HEK293 (cell line): ENCODE measurements around the gene HELQ.

Experiments used
- GLIS1 ChIP-seq: fragments of 450-650 bp; formaldehyde crosslinking; IDR thresholded peaks from 2 replicates; pipeline ENCODE4 v1.5.1; 2016; ENCODE audit warnings: missing biosample characterization, missing genetic modification characterization
- GLIS2 ChIP-seq: fragments of 450-650 bp; formaldehyde crosslinking; IDR thresholded peaks from 2 replicates; pipeline ENCODE4 v1.5.1; 2016; ENCODE audit warnings: missing biosample characterization, missing genetic modification characterization
- KLF10 ChIP-seq: fragments of 450-650 bp; IDR thresholded peaks from 2 replicates; pipeline ENCODE4 v1.5.1; 2018; ENCODE audit warnings: missing biosample characterization, mild to moderate bottlenecking, missing genetic modification characterization
- KLF7 ChIP-seq: fragments of 450-650 bp; formaldehyde crosslinking; IDR thresholded peaks from 2 replicates; pipeline ENCODE4 v1.5.1; 2016; ENCODE audit warnings: missing biosample characterization, missing genetic modification characterization, borderline replicate concordance
- KLF8 ChIP-seq: fragments of 450-650 bp; formaldehyde crosslinking; IDR thresholded peaks from 2 replicates; pipeline ENCODE4 v1.5.1; 2016; ENCODE audit warnings: missing biosample characterization, missing genetic modification characterization
- MEIS1 ChIP-seq: sonication (generic); formaldehyde crosslinking; IDR thresholded peaks from 2 replicates; pipeline ENCODE4 v1.8.1; 2022; ENCODE audit warnings: missing genetic modification reagents, mild to moderate bottlenecking, borderline replicate concordance
- REPIN1 ChIP-seq: fragments of 450-650 bp; formaldehyde crosslinking; IDR thresholded peaks from 2 replicates; pipeline ENCODE4 v1.5.1; 2017; ENCODE audit warnings: missing biosample characterization, missing genetic modification characterization, low read depth
- SP2 ChIP-seq: fragments of 450-650 bp; formaldehyde crosslinking; IDR thresholded peaks from 2 replicates; pipeline ENCODE4 v1.5.1; 2016; ENCODE audit warnings: missing biosample characterization, missing genetic modification characterization
- SP3 ChIP-seq: fragments of 450-650 bp; formaldehyde crosslinking; IDR thresholded peaks from 2 replicates; pipeline ENCODE4 v1.5.1; 2016; ENCODE audit warnings: missing biosample characterization, missing genetic modification characterization
- ZBTB20 ChIP-seq: fragments of 450-650 bp; formaldehyde crosslinking; IDR thresholded peaks from 2 replicates; pipeline ENCODE4 v1.5.1; 2016; ENCODE audit warnings: missing biosample characterization, missing genetic modification characterization
- ZBTB48 ChIP-seq: fragments of 450-650 bp; formaldehyde crosslinking; IDR thresholded peaks from 2 replicates; pipeline ENCODE4 v1.5.1; 2016; ENCODE audit warnings: missing biosample characterization, missing genetic modification characterization
- ZFHX2 ChIP-seq: fragments of 450-650 bp; formaldehyde crosslinking; conservative IDR thresholded peaks from 2 replicates; pipeline ENCODE4 v1.5.1; 2016; ENCODE audit warnings: missing biosample characterization, missing genetic modification characterization
- ZIC2 ChIP-seq: fragments of 450-650 bp; formaldehyde crosslinking; IDR thresholded peaks from 2 replicates; pipeline ENCODE4 v1.5.1; 2016; ENCODE audit warnings: missing biosample characterization, missing genetic modification characterization
- ZNF169 ChIP-seq: fragments of 450-650 bp; formaldehyde crosslinking; IDR thresholded peaks from 2 replicates; pipeline ENCODE4 v1.5.1; 2016; ENCODE audit warnings: missing biosample characterization, missing genetic modification characterization
- ZNF184 ChIP-seq: fragments of 450-650 bp; IDR thresholded peaks from 2 replicates; pipeline ENCODE4 v1.5.1; 2018; ENCODE audit warnings: missing biosample characterization, mild to moderate bottlenecking, missing genetic modification characterization
- ZNF2 ChIP-seq: fragments of 450-650 bp; formaldehyde crosslinking; IDR thresholded peaks from 2 replicates; pipeline ENCODE4 v1.5.1; 2016; ENCODE audit warnings: missing biosample characterization, missing genetic modification characterization
- ZNF274 ChIP-seq, 2 experiments: fragments of 200-500 bp in 1 of 2; fragments of 450-650 bp in 1 of 2; sonication (Bioruptor generic) in 1 of 2; formaldehyde crosslinking in 1 of 2; IDR thresholded peaks; 2 replicates each; pipeline versions ENCODE4 v1.5.1 to v1.6.1; 2014 to 2016; ENCODE audit warnings: borderline replicate concordance in 1 of 2, inconsistent platforms in 1 of 2, low read length in 1 of 2, missing biosample characterization in 1 of 2, missing genetic modification characterization in 1 of 2
- ZNF341 ChIP-seq: fragments of 450-650 bp; formaldehyde crosslinking; IDR thresholded peaks from 2 replicates; pipeline ENCODE4; 2016; ENCODE audit warnings: low read depth, missing biosample characterization, missing genetic modification characterization
- ZNF404 ChIP-seq: fragments of 450-650 bp; formaldehyde crosslinking; IDR thresholded peaks from 2 replicates; pipeline ENCODE4 v1.5.1; 2017; ENCODE audit warnings: missing biosample characterization, missing genetic modification characterization
- ZNF433 ChIP-seq: fragments of 450-650 bp; formaldehyde crosslinking; IDR thresholded peaks from 2 replicates; pipeline ENCODE4 v1.5.1; 2016; ENCODE audit warnings: missing biosample characterization, missing genetic modification characterization, low read depth
- ZNF473 ChIP-seq: fragments of 450-650 bp; formaldehyde crosslinking; IDR thresholded peaks from 2 replicates; pipeline ENCODE4 v1.5.1; 2017; ENCODE audit warnings: missing biosample characterization, missing genetic modification characterization
- ZNF555 ChIP-seq: fragments of 450-650 bp; formaldehyde crosslinking; conservative IDR thresholded peaks from 2 replicates; pipeline ENCODE4 v1.5.1; 2017; ENCODE audit warnings: missing biosample characterization, mild to moderate bottlenecking, missing genetic modification characterization, inconsistent platforms
- ZNF76 ChIP-seq: fragments of 450-650 bp; formaldehyde crosslinking; IDR thresholded peaks from 2 replicates; pipeline ENCODE4; 2016; ENCODE audit warnings: low read depth, missing biosample characterization, missing genetic modification characterization, borderline replicate concordance
- TF ChIP-seq, protein P1 (sequence below): fragments of 450-650 bp; formaldehyde crosslinking; IDR thresholded peaks from 2 replicates; pipeline ENCODE4 v1.5.1; 2016; ENCODE audit warnings: missing biosample characterization, missing genetic modification characterization
- TF ChIP-seq, protein P2 (sequence below): fragments of 450-650 bp; formaldehyde crosslinking; IDR thresholded peaks from 2 replicates; pipeline ENCODE4 v1.5.1; 2016; ENCODE audit warnings: missing biosample characterization, missing genetic modification characterization
- TF ChIP-seq, protein P3 (sequence below): fragments of 450-650 bp; formaldehyde crosslinking; IDR thresholded peaks from 2 replicates; pipeline ENCODE4 v1.5.1; 2016; ENCODE audit warnings: missing biosample characterization, missing genetic modification characterization
- TF ChIP-seq, protein P4 (sequence below): fragments of 450-650 bp; formaldehyde crosslinking; IDR thresholded peaks from 2 replicates; pipeline ENCODE4 v1.5.1; 2016; ENCODE audit warnings: missing biosample characterization, missing genetic modification characterization
- TF ChIP-seq, protein P5 (sequence below): fragments of 450-650 bp; formaldehyde crosslinking; conservative IDR thresholded peaks from 2 replicates; pipeline ENCODE4 v1.5.1; 2016; ENCODE audit warnings: low read depth, missing biosample characterization, missing genetic modification characterization
- TF ChIP-seq, protein P6 (sequence below): fragments of 450-650 bp; formaldehyde crosslinking; IDR thresholded peaks from 2 replicates; pipeline ENCODE4 v1.5.1; 2017; ENCODE audit warnings: missing biosample characterization, missing genetic modification characterization

HELQ gene

DNA sequence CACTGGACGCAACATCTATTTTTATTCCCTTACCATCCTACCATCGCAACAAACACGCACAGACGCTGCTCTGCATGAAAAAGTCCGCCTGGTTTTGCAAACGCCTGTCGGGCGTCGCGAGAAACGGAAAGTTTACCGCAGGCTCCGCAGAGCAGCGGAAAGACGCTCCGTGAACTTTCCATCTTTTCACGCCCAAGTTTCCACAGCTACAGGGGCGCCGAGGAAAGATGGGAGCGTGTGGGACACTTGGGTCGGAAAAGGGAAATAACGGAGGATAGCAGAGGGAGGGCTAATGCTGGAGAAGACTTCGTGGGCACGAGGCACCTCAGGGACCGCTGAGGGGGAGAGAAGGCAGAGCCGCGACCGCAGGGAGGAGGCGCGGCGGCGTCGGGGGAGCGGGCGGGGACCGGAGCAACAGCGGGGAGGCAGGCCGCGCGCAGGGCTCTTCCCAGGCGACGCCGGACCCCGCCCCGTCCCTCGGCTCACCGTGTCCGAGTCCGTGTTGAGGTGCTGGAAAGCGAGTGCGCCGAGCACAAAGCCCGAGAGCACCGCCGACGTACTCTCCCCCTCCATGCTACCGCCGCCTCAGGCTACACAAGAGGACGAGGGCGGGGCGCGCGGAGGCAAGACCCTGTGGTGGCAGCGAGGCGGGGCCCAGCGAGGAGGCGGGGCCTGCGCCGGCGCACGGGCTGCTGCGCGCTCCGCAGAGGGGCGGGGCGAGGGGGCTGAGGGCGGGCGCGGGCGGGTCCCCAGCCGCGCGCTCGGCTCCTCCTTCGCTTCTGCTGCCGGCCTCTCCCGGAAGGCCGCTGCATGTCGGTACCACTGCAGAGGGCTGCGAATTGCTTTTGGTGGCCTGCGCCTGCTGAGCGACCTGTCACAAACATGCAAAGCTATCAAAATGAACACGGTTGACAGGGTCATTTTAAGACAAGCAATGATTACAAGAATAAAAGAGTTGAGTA, 29.2 kb upstream of the HELQ start, which contains the start of gene ABRAXAS1 (continued):
- TF ChIP-seq GLIS1 (tag by site-specific recombination) (peak; percentile 50), ZNF433 (no peak), KLF10 (peak; percentile 70; the same call in 1 of the 2 replicates), REPIN1 (tag by site-specific recombination) (peak; percentile 46; the same call in 1 of the 2 replicates), ZBTB48 (tag by site-specific recombination) (peak; percentile 85), ZNF2 (tag by site-specific recombination) (peak; percentile 33; the same call in 1 of the 2 replicates), ZNF169 (tag by site-specific recombination) (no peak), ZBTB20 (tag by site-specific recombination) (peak; percentile 63; the same call in 1 of the 2 replicates), GLIS2 (tag by site-specific recombination) (peak; percentile 76), ZNF184 (peak; percentile 39; the same call in 1 of the 2 replicates), KLF7 (tag by site-specific recombination) (0 out of 2 replicates have a peak, but pooled peaks have one; percentile 35), SP2 (tag by site-specific recombination) (peak; percentile 73), MEIS1 (CRISPR knock-in tag) (no peak), ZNF274 (IDR thresholded peaks at IDR 0.05; ENCODE audit: low read length) (no peak), ZNF274 (tag by site-specific recombination; IDR thresholded peaks at IDR 0.05; ENCODE audit: borderline replicate concordance) (no peak), ZFHX2 (peak; percentile 59), KLF8 (tag by site-specific recombination) (peak; percentile 90; the same call in 1 of the 2 replicates), ZNF555 (tag by site-specific recombination) (no peak), ZNF404 (tag by site-specific recombination) (no peak), ZIC2 (tag by site-specific recombination) (peak; percentile 54), ZNF341 (tag by site-specific recombination) (peak; percentile 99), ZNF473 (tag by site-specific recombination) (no peak), ZNF76 (tag by site-specific recombination) (peak; percentile 41; the same call in 1 of the 2 replicates), SP3 (tag by site-specific recombination) (peak; percentile 66)
- TF ChIP-seq, protein P1, sequence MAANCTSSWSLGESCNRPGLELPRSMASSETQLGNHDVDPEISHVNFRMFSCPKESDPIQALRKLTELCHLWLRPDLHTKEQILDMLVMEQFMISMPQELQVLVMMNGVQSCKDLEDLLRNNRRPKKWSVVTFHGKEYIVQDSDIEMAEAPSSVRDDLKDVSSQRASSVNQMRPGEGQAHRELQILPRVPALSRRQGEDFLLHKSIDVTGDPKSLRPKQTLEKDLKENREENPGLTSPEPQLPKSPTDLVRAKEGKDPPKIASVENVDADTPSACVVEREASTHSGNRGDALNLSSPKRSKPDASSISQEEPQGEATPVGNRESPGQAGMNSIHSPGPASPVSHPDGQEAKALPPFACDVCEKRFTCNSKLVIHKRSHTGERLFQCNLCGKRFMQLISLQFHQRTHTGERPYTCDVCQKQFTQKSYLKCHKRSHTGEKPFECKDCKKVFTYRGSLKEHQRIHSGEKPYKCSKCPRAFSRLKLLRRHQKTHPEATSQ (tag by site-specific recombination), result 0 out of 2 replicates have a peak, but pooled peaks have one; percentile 50
- TF ChIP-seq, protein P2, sequence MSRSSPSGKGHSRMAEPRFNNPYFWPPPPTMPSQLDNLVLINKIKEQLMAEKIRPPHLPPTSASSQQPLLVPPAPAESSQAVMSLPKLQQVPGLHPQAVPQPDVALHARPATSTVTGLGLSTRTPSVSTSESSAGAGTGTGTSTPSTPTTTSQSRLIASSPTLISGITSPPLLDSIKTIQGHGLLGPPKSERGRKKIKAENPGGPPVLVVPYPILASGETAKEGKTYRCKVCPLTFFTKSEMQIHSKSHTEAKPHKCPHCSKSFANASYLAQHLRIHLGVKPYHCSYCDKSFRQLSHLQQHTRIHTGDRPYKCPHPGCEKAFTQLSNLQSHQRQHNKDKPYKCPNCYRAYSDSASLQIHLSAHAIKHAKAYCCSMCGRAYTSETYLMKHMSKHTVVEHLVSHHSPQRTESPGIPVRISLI (tag by site-specific recombination), result no peak
- TF ChIP-seq, protein P3, sequence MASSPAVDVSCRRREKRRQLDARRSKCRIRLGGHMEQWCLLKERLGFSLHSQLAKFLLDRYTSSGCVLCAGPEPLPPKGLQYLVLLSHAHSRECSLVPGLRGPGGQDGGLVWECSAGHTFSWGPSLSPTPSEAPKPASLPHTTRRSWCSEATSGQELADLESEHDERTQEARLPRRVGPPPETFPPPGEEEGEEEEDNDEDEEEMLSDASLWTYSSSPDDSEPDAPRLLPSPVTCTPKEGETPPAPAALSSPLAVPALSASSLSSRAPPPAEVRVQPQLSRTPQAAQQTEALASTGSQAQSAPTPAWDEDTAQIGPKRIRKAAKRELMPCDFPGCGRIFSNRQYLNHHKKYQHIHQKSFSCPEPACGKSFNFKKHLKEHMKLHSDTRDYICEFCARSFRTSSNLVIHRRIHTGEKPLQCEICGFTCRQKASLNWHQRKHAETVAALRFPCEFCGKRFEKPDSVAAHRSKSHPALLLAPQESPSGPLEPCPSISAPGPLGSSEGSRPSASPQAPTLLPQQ (tag by site-specific recombination), result peak; percentile 78
- TF ChIP-seq, protein P4, sequence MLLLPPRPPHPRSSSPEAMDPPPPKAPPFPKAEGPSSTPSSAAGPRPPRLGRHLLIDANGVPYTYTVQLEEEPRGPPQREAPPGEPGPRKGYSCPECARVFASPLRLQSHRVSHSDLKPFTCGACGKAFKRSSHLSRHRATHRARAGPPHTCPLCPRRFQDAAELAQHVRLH (tag by site-specific recombination), result no peak
- TF ChIP-seq, protein P5, sequence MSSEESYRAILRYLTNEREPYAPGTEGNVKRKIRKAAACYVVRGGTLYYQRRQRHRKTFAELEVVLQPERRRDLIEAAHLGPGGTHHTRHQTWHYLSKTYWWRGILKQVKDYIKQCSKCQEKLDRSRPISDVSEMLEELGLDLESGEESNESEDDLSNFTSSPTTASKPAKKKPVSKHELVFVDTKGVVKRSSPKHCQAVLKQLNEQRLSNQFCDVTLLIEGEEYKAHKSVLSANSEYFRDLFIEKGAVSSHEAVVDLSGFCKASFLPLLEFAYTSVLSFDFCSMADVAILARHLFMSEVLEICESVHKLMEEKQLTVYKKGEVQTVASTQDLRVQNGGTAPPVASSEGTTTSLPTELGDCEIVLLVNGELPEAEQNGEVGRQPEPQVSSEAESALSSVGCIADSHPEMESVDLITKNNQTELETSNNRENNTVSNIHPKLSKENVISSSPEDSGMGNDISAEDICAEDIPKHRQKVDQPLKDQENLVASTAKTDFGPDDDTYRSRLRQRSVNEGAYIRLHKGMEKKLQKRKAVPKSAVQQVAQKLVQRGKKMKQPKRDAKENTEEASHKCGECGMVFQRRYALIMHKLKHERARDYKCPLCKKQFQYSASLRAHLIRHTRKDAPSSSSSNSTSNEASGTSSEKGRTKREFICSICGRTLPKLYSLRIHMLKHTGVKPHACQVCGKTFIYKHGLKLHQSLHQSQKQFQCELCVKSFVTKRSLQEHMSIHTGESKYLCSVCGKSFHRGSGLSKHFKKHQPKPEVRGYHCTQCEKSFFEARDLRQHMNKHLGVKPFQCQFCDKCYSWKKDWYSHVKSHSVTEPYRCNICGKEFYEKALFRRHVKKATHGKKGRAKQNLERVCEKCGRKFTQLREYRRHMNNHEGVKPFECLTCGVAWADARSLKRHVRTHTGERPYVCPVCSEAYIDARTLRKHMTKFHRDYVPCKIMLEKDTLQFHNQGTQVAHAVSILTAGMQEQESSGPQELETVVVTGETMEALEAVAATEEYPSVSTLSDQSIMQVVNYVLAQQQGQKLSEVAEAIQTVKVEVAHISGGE (tag by site-specific recombination), result peak; percentile 97
- TF ChIP-seq, protein P6, sequence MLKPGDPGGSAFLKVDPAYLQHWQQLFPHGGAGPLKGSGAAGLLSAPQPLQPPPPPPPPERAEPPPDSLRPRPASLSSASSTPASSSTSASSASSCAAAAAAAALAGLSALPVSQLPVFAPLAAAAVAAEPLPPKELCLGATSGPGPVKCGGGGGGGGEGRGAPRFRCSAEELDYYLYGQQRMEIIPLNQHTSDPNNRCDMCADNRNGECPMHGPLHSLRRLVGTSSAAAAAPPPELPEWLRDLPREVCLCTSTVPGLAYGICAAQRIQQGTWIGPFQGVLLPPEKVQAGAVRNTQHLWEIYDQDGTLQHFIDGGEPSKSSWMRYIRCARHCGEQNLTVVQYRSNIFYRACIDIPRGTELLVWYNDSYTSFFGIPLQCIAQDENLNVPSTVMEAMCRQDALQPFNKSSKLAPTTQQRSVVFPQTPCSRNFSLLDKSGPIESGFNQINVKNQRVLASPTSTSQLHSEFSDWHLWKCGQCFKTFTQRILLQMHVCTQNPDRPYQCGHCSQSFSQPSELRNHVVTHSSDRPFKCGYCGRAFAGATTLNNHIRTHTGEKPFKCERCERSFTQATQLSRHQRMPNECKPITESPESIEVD (tag by site-specific recombination), result no peak
